ENCODE measurements around the gene ZMYND19.

ZMYND19 gene

GRCh38 chr9:137547687-137548543, 42.4 kb downstream of the ZMYND19 start:
- peaks cover 9% of the 10 kb centered on the region for H3K27me3 ChIP-seq
- H3K9me3 ChIP-seq, result no peaks in the 10 kb centered on the region
- no peak overlapping the region for H3K4me3 ChIP-seq (ENCODE audit: low read depth in 1 of 2, low read length in 1 of 2)
- no peaks in the 10 kb centered on the region for H3K36me3 ChIP-seq
- H3K27ac ChIP-seq, result no peak overlapping the region
- peaks cover 12 to 20% of the 10 kb centered on the region in 2 experiments for H3K4me1 ChIP-seq (ENCODE audit: control insufficient read depth in 1 of 2, insufficient read depth in 1 of 2, low read depth in 1 of 2, low read length in 1 of 2)
- TF ChIP-seq CTCF (IDR thresholded peaks at IDR 0.05), result no peak

GRCh38 chr9:137545123-137545522, 45.2 kb downstream of the ZMYND19 start:
- no peaks in the 10 kb centered on the region for H3K9me3 ChIP-seq
- no peaks in the 10 kb centered on the region for H3K36me3 ChIP-seq
- no peak overlapping the region for H3K27ac ChIP-seq
- H3K27me3 ChIP-seq, result peaks cover 4% of the 10 kb centered on the region
- no peak overlapping the region for H3K4me3 ChIP-seq (ENCODE audit: low read depth in 1 of 2, low read length in 1 of 2)
- no peak for TF ChIP-seq CTCF (IDR thresholded peaks at IDR 0.05)
- peaks cover 0 to under 1% of the 10 kb centered on the region in 2 experiments for H3K4me1 ChIP-seq (ENCODE audit: control insufficient read depth in 1 of 2, insufficient read depth in 1 of 2, low read depth in 1 of 2, low read length in 1 of 2)

- H3K4me3 ChIP-seq (ENCODE audit: low read depth in 1 of 2, low read length in 1 of 2), result no peak overlapping the region
- no peak for TF ChIP-seq CTCF (IDR thresholded peaks at IDR 0.05)
- no peak overlapping the region for H3K27ac ChIP-seq
- no peaks in the 10 kb centered on the region for H3K36me3 ChIP-seq
- H3K27me3 ChIP-seq, result no peaks in the 10 kb centered on the region
- no peaks in the 10 kb centered on the region for H3K4me1 ChIP-seq (ENCODE audit: control insufficient read depth in 1 of 2, insufficient read depth in 1 of 2, low read depth in 1 of 2, low read length in 1 of 2)
- no peaks in the 10 kb centered on the region for H3K9me3 ChIP-seq
Measured at GRCh38 chr9:137544176-137544760, 46.0 kb downstream of the ZMYND19 start.

- Histone ChIP-seq H3K36me3 (no peaks in the 10 kb centered on the region), H3K9me3 (no peaks in the 10 kb centered on the region), H3K27me3 (no peaks in the 10 kb centered on the region), H3K4me3 (ENCODE audit: low read depth in 1 of 2, low read length in 1 of 2) (no peak overlapping the region), H3K27ac (no peak overlapping the region), H3K4me1 (ENCODE audit: control insufficient read depth in 1 of 2, insufficient read depth in 1 of 2, low read depth in 1 of 2, low read length in 1 of 2) (no peaks in the 10 kb centered on the region)
- TF ChIP-seq CTCF (IDR thresholded peaks at IDR 0.05), result no peak
Measured at GRCh38 chr9:137543237-137543963, 46.9 kb downstream of the ZMYND19 start.

- TF ChIP-seq CTCF (IDR thresholded peaks at IDR 0.05), result no peak
- no peaks in the 10 kb centered on the region for H3K9me3 ChIP-seq
- H3K4me1 ChIP-seq (ENCODE audit: control insufficient read depth in 1 of 2, insufficient read depth in 1 of 2, low read depth in 1 of 2, low read length in 1 of 2), result no peaks in the 10 kb centered on the region
- no peaks in the 10 kb centered on the region for H3K27me3 ChIP-seq
- H3K4me3 ChIP-seq (ENCODE audit: low read depth in 1 of 2, low read length in 1 of 2), result no peak overlapping the region
- no peak overlapping the region for H3K27ac ChIP-seq
- no peaks in the 10 kb centered on the region for H3K36me3 ChIP-seq
Measured at GRCh38 chr9:137542486-137542885, 47.8 kb downstream of the ZMYND19 start.
